NCI-H2029 treated with DMSO at 0.1 percent for 48 hours (cell line): ENCODE results near the gene KCMF1.
A peak's percentile ranks its signal among the peaks of the same experiment; 100 is the strongest.

Experiments
- DNase-seq: peaks from one replicate; lab custom pipeline; 2025; lab: John Stamatoyannopoulos, UW

KCMF1 gene

DNA sequence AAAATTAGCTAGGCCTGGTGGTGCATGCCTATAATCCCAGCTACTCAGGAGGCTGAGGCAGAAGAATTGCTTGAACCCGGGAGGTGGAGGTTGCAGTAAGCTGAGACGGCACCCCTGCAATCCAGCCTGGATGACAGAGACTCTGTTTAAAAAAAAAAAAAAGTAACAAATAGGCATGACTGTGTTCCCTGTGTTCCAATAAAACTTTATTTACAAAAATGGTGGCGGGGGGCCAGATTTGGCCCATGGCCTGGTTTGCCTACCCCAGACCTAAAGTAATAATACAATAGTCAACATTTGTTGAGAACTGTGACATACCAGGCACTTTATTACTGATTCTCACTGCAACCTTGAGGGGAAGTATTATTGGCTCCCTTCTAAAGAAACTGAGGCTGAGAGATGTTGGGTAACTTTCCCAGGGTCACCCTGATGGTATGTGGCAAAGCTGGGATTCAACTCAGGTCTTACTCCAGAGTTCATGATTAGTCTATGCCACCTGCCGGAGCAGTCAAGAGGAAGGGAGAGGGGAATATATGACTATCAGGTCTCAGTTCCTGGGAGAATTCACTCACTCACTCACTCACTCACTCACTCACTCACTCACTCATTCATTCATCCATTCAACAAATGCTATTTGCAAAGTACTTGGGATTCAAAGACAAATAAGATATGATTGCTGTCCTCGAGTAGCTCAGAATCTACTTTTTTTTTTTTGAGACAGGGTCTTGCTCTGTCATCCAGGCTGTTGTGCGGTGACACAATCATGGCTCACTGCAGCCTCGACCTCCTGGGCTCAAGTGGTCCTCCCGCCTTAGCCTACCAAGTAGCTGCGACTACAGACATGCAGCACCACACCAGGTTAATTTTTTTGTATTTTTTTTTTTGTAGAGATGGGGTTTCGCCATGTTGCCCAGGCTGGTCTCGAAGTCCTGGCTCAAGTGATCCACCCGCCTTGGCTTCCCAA lies 14.3 kb upstream of the KCMF1 start:
- DNase-seq, result no peak

DNA sequence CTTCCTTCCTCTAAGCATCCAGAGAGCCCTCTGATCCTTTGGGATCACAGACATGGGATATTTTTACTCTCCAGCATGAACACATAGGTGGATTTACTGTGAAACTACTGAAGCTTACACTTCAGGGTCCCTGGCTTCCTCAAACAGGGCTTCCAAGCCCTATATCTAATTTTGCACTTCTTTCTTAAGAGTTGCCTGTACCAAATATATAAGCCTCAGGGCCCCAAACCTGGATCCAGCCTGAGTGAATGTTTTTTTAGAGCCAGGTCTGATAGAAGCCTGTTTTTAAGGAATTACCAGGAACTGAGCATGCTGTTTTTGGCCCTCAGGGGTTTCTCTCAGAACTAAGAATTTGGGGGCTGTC lies 13.2 kb upstream of the KCMF1 start:
- no peak for DNase-seq

DNA sequence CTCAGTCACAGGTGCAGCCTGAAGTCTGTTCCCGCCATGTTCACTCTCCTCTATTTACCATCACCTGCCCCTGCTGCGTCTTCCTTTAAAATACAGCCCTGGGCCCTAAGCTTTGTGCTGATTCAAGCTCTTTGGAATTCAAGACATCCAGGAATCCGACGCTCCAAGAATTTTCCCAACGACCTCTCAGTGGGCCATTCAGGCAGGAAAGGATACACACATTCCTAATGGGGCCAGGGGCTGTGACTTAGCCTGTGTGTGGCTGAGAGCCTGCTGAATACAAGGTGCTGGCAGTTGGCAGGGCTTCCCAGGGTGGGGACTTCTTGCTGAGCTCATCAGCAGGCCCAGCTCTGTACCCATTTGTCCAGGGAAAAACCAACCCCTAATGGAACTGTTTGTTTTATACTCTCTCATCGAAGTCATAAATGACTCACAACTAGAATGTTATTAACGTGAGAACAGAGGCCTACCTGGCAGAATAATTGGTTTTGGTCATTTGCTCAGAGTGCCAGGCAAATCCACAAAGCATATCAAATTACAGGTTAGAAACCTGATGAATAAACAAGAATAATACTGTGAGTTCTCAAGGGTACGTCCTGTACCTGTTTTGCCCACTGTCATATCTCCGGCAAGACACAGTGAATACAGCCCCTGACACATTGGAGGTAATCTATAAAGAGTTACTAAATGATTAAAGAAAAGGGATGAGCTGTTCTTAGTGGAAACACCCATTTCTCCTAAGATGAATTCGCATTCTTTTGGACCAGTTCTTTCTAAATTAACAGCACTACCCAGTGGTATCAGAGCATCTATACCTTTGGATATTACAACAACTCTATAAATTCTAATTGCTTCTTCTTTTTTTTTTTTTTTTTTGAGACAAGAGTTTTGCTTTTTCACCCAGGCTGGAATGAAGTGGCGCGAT lies 12.6 kb upstream of the KCMF1 start:
- peak; percentile 60 for DNase-seq

DNA sequence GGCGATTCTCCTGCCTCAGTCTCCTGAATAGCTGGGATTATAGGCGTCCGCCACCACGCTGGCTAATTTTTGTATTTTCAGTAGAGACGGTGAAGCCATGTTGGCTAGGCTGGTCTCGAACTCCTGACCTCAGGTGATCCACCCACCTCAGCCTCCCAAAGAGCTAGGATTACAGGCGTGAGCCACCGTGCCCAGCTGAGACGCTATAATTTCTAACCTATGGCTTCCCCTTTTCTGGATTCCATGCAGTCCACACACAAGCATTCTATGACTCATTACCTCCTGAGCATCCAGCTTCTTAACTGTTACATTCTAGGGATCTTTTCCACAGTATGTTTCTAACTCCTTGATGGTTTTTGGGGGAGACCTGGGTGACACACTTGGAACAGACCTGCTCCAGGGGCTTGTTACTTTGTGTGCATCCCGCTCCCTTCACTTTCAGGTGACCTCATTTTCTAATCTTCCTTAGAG lies 11.8 kb upstream of the KCMF1 start:
- DNase-seq, result no peak

DNA sequence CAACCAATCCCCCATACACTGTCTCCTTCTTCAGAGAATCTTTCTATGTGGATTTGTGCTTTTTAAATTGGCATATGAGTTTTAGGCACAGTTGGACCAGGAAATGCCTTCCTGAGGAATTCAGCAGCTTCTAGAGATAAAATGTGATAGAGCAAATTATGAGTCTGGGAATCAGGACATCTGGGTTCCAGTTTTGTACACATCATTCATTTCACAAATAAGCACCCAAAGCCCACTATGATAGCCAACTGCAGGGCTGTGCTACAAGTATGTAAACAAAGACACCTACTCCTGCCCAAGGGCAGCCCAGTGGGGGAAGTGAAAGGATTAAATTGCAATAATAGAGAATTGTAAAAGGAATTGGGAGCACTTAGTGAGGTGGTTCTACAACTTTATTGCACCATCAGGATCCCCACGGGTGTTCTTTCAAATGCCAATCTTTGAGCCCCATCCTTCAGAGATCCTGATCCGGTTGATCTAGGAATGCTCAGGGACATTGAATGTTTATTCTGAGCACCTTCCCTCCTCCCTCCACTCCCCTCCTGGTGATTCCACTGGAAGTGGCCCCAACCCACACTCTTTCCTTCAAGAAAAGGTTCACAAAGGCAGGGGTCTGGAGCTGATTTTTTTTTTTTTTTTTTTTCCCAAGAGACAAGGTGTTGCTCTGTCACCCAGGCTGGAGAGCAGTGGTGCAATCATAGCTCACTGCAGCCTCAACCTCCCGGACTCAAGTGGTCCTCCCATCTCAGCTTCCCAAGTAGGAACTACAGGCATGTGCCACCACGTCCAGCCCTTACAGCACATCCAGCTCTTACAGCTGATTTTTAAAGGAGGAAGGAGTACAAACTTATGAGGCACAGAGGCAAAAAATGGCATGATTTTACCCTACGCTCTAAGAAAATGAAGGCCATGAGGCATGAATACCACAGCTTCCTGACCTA lies 11.1 kb upstream of the KCMF1 start:
- no peak for DNase-seq

GRCh38 chr2:84962917-84963316 lies 8.0 kb upstream of the KCMF1 start:
- no peak for DNase-seq

DNA sequence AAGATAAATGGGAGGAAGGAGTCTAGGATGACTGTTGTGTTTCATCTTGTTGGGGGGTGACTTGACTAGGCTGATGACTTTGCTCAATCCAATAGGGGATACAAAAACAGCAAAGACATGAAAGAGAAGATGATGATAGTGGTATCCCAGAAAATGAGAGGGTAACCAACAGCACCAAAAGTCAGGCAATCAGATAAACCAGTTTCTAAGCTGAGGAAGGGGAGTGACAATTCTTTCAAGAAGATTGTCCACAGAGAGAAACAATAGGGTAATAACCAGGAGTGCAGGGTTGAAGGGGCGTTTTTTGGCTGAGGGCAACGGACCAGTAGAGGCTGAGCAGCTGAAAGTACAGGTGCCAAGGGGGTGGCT lies 7.7 kb upstream of the KCMF1 start:
- DNase-seq, result no peak

DNA sequence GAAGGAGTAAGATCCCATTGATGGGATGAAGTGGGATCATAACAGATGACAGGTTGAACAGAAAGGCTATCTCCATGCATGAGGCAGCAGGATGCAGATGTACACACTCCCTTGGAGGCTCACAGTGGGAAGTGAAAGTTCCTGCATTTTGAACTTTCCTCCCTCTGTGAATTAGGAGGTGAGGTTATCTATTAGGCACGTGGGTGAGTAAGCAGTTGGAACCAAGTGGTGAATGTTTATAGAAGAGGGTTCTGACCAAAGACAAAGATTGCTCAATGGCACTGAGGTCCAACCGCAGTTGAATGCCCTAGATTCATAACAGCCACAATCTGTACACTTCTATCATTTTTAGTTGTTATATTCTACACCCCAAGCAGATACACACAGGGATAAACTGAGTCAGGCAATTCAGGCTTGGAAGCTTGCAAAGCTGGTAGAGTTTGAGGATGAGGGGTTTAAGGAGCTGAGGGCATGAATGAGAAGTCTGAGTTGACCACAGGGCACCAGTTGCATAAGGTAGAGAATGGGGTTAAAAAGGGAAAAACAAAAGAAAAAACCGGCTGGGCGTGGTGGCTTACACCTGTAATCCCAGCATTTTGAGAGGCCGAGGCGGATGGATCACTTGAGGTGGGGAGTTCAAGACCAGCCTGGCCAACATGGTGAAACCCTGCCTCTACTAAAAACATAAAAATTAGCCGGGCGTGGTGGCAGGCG lies 7.1 kb upstream of the KCMF1 start:
- DNase-seq, result no peak

DNA sequence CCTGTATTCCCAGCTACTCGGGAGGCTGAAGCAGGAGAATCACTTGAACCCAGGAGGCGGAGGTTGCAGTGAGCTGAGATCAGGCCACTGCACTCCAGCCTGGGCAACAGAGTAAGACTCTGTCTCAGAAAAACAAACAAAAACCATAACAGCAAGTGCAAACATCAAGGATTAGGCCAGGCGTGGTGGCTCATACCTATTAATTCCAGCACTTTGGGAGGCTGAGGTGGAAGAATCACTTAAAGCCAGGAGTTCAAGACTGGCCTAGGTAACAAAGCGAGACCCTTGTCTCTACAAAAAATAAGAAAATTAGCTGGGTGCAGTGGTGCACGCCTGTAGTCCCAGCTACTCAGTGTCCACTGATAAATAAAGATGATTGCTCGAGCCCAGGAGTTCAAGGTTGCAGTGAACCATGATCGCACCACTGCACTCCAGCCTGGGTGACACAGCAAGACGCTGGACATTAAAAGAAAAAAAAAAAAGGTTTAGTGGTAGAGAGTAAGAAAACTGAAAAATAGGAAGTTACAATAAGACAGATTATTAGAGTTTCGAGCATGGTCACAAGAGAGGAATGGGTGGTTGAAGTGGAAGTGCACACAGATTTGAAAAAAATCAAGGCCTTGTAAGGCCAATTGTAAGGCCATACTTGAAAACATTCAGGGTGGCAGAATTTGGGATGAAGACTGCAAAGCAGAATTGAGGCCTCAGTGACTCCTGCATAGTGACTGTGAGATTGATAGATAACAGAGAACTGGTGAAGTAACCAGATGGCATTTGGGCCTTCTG lies 6.4 kb upstream of the KCMF1 start:
- DNase-seq, result no peak

DNA sequence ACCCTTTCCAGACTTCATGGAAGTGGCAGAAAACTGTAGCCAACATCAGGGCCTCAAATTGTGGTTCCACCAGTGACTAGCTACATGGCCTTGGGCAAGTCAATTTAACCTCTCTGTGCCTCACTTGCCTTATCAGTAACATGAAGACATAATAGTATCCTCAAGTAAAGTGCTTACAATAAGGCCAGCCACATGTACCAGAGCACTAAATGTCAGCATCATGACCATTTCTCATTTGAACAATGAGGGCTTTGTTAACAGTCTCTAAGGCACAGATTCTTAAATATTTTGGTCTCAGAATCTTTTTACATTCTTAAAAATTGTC lies 5.8 kb upstream of the KCMF1 start:
- DNase-seq, result no peak

- no peak for DNase-seq
Observed at GRCh38 chr2:84965827-84966226, 5.1 kb upstream of the KCMF1 start.

DNA sequence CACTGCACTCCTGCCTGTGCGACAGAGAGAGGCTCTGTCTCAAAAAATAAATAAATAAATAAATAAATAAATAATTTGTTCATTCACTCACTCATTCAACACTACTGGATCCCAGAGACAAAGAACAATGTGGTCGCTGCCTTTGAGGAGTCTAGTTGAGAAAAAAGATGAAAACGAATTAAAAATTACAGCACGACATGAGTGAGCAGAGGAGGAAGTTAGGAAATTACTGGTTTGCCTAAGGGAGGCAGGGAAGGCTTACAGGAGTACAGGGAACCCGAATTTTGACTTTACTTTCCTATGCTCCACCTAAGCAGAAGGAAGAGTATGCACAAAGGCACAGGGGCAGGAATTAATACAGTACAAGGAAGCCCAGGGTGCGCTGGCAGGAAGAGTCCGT lies 4.2 kb upstream of the KCMF1 start:
- no peak for DNase-seq

GRCh38 chr2:84969511-84970209 lies 1.3 kb upstream of the KCMF1 start:
- DNase-seq, result no peak

- no peak for DNase-seq
Observed at GRCh38 chr2:84970210-84970867, 622 bp upstream of the KCMF1 start.

- DNase-seq, result no peak
Observed at GRCh38 chr2:84971510-84972206, 697 bp downstream of the KCMF1 start.

- no peak for DNase-seq
Observed at GRCh38 chr2:84972207-84972783, 1.3 kb downstream of the KCMF1 start.

GRCh38 chr2:84972932-84973331 lies 2.0 kb downstream of the KCMF1 start:
- DNase-seq, result no peak

GRCh38 chr2:84980263-84980983 lies 9.5 kb downstream of the KCMF1 start:
- no peak for DNase-seq
